Cardiac muscle cell (in vitro differentiated cells and primary cell): Measurements from ENCODE around the gene SNAI1. TPM values are rescaled to one million over a fixed set of nuclear protein-coding genes. Genes with fewer than 3 reads are reported as not detected.

Source experiments
- DNase-seq, 2 donors: peaks; one replicate each; pipeline versions ENCODE4 v3.0.0 to v3.0.0-alpha.2; 2010 to 2017; ENCODE audit warnings: low read depth in 1 of 2, low spot score in 1 of 2
- H3K27ac ChIP-seq: fragments of 200-600 bp; sonication (generic); 2 replicates; pipeline ENCODE4 v1.5.1; 2016
- H3K27me3 ChIP-seq: fragments of 200-600 bp; sonication (generic); 2 replicates; pipeline ENCODE4 v1.6.0; 2016; ENCODE audit warnings: control low read depth
- H3K36me3 ChIP-seq: fragments of 200-600 bp; sonication (generic); 2 replicates; pipeline ENCODE4 v1.5.1; 2016; ENCODE audit warnings: control low read depth
- H3K4me1 ChIP-seq: fragments of 200-600 bp; sonication (generic); 2 replicates; pipeline ENCODE4 v1.8.1; 2017; ENCODE audit warnings: low read depth, mild to moderate bottlenecking, mixed run types
- H3K4me3 ChIP-seq: fragments of 200-600 bp; sonication (generic); 2 replicates; pipeline ENCODE4 v1.5.1; 2016; ENCODE audit warnings: mild to moderate bottlenecking
- H3K9me3 ChIP-seq: fragments of 200-600 bp; sonication (generic); 2 replicates; pipeline ENCODE4 v1.5.1; 2017; ENCODE audit warnings: low read depth, mild to moderate bottlenecking, control low read depth
- CTCF ChIP-seq: IDR thresholded peaks from 2 replicates; pipeline ENCODE4 v1.5.1; 2012; ENCODE audit warnings: low read depth, mild to moderate bottlenecking, low read length
- polyA plus RNA-seq: library from polyadenylated mRNA; unstranded; fragments of >200 nt; fragmentation: Nextera tagmentation; extraction: Ambion mirVana; gene quantifications from 2 replicates; pipeline ENCODE4 v1.2.1, GENCODE V29; 2016
- total RNA-seq: library from RNA; depleted of rRNA; stranded (reverse); fragments of >200 nt; gene quantifications from 2 replicates; pipeline ENCODE4 v1.2.3, GENCODE V29; 2016

SNAI1 gene
- total and polyA plus RNA-seq, 2 experiments from 2014 or later, result 7.8 to 13.4 TPM

GRCh38 chr20:50015636-50015992, 32.8 kb downstream of the SNAI1 start:
- Histone ChIP-seq H3K4me3 (no peak overlapping the region), H3K4me1 (peaks cover 41% of the 10 kb centered on the region), H3K27ac (peak overlapping the region; percentile 94), H3K36me3 (no peaks in the 10 kb centered on the region), H3K27me3 (no peaks in the 10 kb centered on the region), H3K9me3 (no peaks in the 10 kb centered on the region)
- no peak for DNase-seq
- no peak for TF ChIP-seq CTCF

GRCh38 chr20:50015993-50016770, 33.4 kb downstream of the SNAI1 start:
- no peaks in the 10 kb centered on the region for H3K9me3 ChIP-seq
- peaks cover 41% of the 10 kb centered on the region for H3K4me1 ChIP-seq
- H3K27ac ChIP-seq, result peak overlapping the region; percentile 94
- H3K27me3 ChIP-seq, result no peaks in the 10 kb centered on the region
- no peak overlapping the region for H3K4me3 ChIP-seq
- peak in 1 of 2 donors; percentile 93 for DNase-seq
- no peaks in the 10 kb centered on the region for H3K36me3 ChIP-seq
- TF ChIP-seq CTCF, result no peak

GRCh38 chr20:50017160-50017559, 34.4 kb downstream of the SNAI1 start:
- peaks cover 41% of the 10 kb centered on the region for H3K4me1 ChIP-seq
- TF ChIP-seq CTCF, result no peak
- H3K4me3 ChIP-seq, result no peak overlapping the region
- DNase-seq, result no peak
- no peaks in the 10 kb centered on the region for H3K36me3 ChIP-seq
- no peaks in the 10 kb centered on the region for H3K9me3 ChIP-seq
- H3K27ac ChIP-seq, result peak overlapping the region; percentile 94
- H3K27me3 ChIP-seq, result no peaks in the 10 kb centered on the region

- H3K27ac ChIP-seq, result no peak overlapping the region
- H3K4me1 ChIP-seq, result peaks cover 37% of the 10 kb centered on the region
- H3K36me3 ChIP-seq, result no peaks in the 10 kb centered on the region
- H3K9me3 ChIP-seq, result no peaks in the 10 kb centered on the region
- peak in 1 of 2 donors; percentile 54 for DNase-seq
- no peak overlapping the region for H3K4me3 ChIP-seq
- TF ChIP-seq CTCF, result no peak
- H3K27me3 ChIP-seq, result no peaks in the 10 kb centered on the region
Observed at GRCh38 chr20:50017576-50018248, 34.9 kb downstream of the SNAI1 start.

GRCh38 chr20:50019466-50020256, 36.9 kb downstream of the SNAI1 start:
- no peak for TF ChIP-seq CTCF
- Histone ChIP-seq H3K4me3 (no peak overlapping the region), H3K9me3 (no peaks in the 10 kb centered on the region), H3K27me3 (no peaks in the 10 kb centered on the region), H3K27ac (no peak overlapping the region), H3K4me1 (peaks cover 17% of the 10 kb centered on the region), H3K36me3 (no peaks in the 10 kb centered on the region)
- DNase-seq, result no peak
